Tibial nerve (tissue), 4 donors: ENCODE data around the gene CAMTA1.

Experiments
- EP300 ChIP-seq, 2 donors: sonication (generic); formaldehyde crosslinking; IDR thresholded peaks; one replicate each; pipeline ENCODE4 v1.6.1; 2017; ENCODE audit warnings: antibody characterized with exemption in 2 of 2, mild to moderate bottlenecking in 1 of 2
- POLR2A ChIP-seq, 2 donors: fragments of 450-650 bp; IDR thresholded peaks; one replicate each; pipeline ENCODE4 v1.6.1; 2017; ENCODE audit warnings: antibody characterized with exemption in 2 of 2, mild to moderate bottlenecking in 2 of 2, moderate library complexity in 2 of 2
- TF ChIP-seq, protein P1 (sequence below), 5 experiments: fragments of 200-600 bp in 3 of 5; fragments of 450-650 bp in 2 of 5; sonication (generic) in 3 of 5; IDR thresholded peaks; one replicate each; pipeline ENCODE4 v1.5.1; 2016 to 2019; ENCODE audit warnings: antibody characterized with exemption in 5 of 5, mild to moderate bottlenecking in 3 of 5, moderate library complexity in 2 of 5

DNA sequence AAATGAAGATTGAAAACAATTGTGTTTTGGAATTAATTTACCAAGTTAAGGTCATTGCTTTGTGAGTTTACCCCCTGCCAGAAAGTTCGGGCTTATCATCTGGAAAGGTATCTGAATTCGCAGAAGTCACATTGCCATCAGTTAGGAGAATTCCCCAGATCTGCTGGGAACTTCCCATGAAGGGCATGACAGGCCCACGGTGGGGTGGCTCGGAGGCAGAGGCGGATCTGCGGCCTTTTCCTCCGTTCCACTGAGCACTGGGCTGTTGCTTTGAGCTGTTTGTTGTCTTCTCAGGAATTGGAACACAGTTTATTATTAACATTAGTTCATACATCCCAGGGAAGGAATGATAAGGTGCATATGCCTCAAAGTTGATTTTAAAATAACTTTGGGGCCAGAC is 320.0 kb downstream of the CAMTA1 start:
- TF ChIP-seq, protein P1, sequence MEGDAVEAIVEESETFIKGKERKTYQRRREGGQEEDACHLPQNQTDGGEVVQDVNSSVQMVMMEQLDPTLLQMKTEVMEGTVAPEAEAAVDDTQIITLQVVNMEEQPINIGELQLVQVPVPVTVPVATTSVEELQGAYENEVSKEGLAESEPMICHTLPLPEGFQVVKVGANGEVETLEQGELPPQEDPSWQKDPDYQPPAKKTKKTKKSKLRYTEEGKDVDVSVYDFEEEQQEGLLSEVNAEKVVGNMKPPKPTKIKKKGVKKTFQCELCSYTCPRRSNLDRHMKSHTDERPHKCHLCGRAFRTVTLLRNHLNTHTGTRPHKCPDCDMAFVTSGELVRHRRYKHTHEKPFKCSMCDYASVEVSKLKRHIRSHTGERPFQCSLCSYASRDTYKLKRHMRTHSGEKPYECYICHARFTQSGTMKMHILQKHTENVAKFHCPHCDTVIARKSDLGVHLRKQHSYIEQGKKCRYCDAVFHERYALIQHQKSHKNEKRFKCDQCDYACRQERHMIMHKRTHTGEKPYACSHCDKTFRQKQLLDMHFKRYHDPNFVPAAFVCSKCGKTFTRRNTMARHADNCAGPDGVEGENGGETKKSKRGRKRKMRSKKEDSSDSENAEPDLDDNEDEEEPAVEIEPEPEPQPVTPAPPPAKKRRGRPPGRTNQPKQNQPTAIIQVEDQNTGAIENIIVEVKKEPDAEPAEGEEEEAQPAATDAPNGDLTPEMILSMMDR (IDR thresholded peaks at IDR 0.05): no peak
- TF ChIP-seq POLR2A (IDR thresholded peaks at IDR 0.05): no peak
- TF ChIP-seq EP300 (IDR thresholded peaks at IDR 0.05): no peak
